HG03045 (cell line): ENCODE data around the gene ABCB10.
"Not testable (repeated sequence)": the region's sequence is repeated elsewhere in the genome, so short reads cannot be mapped to it uniquely, and the experiment has no call there.

Experiments
- ATAC-seq: cut with Tn5 transposase; IDR thresholded peaks from one replicate; pipeline ENCODE4 v1.9.1; 2021; ENCODE audit warnings: mild to moderate bottlenecking, moderate library complexity; ENCODE audit not compliant: unreplicated experiment

Gene ABCB10

DNA sequence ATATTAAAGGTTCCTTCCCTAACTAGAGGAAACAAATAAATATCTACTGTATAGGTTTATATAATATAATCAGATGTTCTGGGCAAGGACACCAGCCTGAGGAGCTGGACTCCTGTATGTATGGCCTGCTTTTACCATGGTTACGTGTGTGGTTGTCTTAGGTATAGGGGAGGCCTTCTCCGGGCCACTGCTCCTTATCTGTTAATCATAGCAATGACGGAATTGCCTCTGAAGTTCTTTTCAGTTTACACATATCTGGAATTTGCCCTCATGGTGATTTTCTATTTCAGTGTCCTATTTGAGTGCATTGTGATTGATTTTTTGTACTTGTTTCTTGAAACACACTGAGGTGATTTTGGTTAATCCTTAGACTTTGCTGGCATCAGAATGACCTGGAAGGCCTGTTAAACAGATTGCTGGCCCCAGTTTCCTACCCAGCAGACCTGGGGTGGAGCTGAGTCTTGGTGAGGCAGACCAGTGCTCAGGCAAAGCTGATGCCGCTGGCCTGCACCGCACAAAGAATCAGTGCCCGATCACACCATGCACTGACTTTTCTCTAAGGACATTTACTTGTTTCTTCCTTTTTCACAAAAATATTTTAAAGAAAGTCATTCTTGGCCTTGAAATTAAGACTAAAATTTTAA is 18.5 kb downstream of the ABCB10 start:
- ATAC-seq = no peak

DNA sequence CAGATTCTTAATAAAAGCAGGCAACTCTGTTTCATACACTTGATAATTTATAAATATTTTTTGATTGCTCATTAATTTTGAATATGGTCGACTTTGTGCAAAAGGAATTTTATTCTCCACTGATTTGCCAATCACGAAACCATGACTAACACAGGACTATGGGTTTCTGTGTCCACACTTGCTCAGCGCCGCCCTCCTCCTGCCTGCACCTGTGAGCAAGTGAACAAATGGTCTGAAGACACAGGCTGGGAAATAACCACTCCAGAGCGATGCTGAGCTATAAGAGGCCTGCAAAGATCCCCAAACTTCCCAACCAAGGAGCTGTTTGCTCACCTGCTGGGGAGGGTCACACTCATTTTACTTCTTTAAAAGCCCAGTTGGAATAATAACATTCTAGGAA is 19.6 kb downstream of the ABCB10 start:
- no peak for ATAC-seq

DNA sequence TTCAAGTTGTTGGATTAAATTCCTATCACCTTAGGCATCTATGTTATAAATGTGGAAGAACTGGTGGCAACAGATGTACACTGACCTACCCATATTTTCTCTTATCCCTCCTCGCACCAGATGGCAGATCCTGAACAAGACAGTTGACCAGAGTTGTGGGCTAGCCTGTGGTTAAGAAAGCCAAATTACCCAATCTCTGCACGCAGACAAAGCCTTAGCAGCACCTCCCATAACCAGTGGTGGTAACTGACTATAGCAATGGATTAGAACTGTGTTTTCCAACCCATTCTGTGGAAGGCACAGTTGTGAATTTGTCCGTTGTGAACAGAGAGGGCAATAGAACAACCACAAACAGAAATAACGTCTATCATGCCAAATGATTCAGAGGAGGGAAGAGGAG is 20.6 kb downstream of the ABCB10 start:
- no peak for ATAC-seq

DNA sequence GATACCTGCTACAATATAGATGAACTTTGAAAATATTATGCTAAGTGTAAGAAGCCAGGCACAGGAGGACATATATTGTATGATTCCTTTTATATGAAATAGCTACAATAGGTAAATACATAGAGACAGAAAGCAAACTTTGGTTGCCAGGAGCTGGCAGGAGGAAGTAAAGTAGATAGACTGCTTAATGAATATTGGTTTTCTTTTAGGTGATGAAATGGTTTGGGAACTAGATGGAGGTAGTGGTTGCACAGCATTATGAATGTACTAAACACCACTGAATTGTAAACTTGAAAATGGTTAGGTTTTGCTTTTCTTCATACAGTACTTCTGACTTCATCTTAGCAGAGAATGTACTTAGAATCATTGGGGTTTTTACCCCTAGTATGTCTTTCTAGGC is 21.5 kb downstream of the ABCB10 start:
- no peak for ATAC-seq

DNA sequence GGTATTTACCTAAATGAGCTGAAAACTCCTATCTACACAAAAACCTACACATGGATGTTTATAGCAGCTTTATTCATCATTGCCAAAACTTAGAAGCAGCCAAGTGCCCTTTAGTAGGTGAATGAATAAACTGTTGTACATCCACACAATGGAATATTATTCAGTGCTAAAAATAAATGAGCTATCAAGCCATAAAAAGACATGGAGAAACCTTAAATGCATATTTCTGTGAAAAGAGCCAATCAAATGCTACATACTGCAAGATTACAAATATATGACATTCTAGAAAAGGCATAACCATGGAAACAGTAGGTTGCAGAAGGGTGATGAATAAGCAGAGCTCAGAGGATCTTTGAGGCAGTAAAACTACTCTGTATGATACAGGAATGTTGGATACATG is 23.3 kb downstream of the ABCB10 start:
- ATAC-seq = no peak

DNA sequence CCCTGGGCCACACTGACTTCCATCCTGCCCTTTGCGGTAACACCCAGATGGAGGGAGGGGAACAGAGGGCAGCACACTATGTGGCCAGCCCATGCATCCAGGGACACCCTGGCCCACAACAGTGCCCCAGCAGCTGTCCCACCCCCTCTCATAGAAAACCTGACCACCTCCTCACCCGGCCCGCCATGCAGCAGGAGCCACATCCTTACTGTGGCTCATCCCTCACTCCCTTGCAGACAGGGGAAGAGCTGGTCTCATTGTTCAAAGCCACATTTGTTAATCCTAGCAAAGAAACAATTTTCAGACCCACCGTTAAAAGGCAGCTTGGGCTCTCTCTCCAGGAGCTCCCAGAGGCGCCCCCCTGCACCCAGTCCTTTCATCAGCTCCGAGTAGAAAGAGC is 27.2 kb downstream of the ABCB10 start:
- no peak for ATAC-seq

DNA sequence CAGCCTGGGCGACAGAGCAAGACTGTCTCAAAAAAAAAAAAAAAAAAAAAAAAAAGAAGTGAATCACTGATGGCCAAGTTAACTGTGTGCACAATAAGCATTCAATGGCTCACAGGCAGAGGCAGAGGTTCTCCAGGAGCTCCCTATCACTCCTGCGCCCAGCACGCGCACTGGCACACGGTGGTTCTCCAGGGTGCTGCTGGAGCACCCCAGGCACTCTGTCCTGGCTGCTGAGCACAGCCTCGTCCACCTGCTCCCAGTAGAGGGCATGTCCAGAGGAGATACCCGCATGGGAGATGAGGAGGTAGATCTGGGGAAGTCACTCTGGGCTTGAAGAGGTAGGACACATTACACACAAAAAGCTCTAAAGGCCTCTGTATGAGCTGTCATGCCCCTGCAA is 28.9 kb downstream of the ABCB10 start:
- ATAC-seq = no peak

DNA sequence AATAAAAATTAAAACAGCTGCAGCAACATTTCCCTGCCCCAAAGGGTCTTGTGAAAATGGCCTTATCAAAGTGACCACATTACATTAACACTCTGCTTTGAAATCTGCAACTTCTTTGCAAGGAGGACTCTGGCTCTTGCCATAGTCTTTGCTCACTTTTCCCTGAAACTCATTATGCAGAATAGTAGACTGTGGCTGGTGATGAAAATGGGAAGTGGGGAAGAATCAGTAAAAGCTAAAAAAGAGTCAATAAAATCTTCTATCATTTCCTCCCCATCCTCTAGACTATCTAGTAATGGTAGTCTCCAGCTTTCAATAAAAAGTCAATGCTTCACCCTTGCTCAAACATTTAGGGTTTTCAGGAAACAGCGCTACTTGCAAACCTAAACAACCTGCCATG is 31.8 kb downstream of the ABCB10 start:
- ATAC-seq = no peak

DNA sequence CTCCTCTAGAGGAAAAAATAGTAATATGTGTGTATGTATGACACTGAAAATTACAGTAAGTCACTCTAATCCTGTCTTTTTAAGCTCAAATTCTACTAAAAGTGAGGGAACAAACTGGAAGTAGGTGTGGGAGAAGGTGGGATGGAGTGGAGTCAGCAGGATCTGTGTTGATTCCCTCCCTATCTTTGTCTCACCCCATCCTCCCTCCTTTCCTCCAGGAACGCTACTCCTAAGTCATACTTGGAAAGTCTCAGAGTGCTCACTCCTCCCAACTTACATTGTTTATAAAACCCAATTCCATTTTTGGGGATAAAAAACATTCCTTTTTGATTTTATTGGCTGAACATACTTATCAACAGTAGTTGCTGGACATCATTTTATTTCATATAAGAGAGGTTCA is 35.5 kb downstream of the ABCB10 start:
- no peak for ATAC-seq

DNA sequence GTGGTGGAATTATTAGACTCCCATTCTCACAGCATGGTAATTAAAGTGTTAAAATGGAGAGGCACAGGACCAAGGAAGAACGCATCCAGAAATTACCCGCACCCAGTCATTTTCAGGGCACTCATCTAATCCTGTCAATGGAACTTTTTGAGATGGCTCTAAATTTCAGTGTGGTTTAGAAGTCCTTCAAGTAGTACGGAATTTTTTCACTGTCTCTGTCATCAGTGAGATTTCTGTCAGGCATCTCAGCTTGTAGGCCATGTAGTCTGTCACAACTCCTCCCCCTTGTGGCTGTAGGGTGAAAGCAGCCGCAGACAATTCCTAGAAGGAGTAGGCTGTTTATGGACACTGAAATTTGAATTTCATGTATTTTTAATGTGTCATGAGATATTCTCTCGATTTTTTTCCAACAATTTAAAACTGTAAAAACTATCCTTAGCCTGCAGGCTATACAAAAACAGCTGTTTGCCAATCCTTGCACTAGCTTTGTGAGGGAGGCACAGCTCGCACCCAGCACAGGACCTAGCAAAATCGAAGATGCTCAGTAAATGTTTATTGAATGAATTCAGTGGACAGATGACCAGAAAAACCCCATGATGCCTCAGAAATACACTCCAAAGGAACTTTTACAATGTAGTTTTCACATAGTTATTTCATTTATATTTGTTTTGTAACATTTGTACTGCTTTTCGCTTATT is 43.8 kb downstream of the ABCB10 start:
- peak; percentile 66 for ATAC-seq

DNA sequence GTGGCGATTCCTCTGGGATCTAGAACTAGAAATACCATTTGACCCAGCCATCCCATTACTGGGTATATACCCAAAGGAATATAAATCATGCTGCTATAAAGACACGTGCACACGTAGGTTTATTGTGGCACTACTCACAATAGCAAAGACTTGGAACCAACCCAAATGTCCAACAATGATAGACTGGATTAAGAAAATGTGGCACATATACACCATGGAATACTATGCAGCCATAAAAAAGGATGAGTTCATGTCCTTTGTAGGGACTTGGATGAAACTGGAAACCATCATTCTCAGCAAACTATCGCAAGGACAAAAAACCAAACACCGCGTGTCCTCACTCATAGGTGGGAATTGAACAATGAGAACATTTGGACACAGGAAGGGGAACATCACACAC is 46.9 kb downstream of the ABCB10 start:
- not testable (repeated sequence) for ATAC-seq

DNA sequence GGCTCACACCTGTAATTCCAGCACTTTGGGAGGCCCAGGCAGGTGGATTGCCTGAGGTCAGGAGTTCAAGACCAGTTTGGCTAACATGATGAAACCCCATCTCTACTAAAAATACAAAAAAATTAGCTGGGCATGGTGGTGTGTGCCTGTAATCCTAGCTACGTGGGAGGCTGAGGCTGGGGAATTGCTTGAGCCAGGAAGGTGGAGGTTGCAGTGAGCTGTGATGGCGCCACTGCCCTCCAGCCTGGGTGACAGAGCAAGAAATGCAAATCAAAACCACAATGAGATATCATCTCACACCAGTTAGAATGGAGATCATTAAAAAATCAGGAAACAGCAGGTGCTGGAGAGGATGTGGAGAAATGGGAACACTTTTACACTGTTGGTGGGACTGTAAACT is 47.3 kb downstream of the ABCB10 start:
- ATAC-seq = not testable (repeated sequence)

DNA sequence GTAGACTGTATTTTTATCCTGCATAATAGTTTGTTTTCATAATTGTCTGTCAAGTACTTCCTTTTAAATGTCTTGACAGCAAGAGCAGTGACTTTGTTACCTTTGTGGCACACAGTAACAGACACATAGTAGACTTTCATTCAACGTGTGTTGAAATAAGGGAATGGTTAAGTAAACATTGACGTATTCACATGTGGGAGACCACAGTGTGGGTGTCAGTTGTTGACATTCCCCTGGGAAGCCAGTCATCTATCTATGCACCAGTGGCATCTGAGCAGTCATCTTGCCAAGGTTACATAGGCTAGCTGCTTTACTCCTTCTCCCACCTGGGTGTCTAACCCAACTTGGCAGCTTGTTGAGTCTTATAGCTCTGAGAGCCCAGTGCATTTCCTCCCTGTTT is 48.9 kb downstream of the ABCB10 start:
- ATAC-seq = no peak

DNA sequence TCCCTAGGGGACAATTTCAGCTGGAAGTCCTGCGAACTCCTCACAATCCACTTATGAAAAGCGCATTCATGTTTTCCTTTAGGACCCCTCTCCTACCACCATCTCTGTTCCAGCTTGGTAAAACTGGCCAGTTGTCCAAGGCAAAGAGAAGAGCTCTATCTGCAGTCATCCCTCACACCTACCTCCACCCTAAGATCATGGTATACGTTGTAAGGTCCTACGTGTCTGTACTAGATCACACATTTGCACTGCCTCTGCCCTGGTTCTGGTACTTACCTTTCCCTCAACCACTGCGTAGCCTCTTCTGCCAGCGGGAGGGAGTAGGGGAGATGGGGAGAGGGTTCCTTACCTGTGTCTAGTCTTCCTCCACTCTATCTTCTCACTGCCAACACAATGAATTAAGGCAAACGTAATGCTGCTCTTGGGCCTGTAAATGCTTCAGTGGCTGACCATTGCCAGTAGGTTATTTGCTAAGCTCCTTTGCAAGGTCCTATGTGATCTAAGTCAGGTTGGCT is 49.6 kb downstream of the ABCB10 start:
- no peak for ATAC-seq

DNA sequence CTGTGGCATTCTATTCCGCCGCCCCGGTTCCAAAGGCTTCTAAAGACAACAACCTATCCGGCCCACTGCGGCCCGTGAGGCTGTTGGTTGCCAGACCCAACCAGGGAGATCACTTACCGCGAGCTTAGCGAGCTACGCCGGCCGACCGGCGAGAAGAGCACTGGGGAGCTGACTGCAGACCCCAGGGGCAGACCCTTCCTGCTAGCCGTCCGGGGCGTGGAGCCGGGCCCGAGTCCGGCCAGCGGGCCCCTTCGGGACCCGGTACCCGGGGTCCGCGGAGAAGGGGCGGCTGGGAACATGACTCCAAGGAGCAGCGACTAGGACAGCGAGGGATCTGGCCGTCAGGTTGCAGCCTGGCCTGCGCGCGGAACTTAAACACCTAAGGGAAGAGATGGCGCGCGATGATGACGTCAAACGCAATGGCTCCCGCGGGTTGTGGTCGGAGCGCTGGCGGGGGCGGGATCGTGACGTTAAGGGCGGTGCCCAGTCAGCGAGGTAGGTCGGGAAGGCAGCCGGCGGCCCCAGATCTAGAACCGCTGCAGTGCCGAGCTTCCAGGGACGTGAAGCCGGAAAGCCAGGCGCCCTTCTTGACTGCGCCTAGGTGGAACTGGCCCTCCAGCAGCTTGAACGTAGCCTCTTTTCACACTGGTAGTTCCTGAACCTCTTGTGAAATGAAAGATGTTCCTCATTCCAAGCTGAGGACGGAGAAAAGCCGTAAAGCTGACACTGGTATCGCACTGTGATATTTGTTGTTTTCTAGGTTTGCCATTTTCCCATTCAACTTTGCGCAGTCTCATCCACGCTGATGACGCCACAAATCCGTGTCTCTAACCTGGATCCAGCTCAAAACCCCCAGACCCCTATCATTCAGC is 50.3 kb downstream of the ABCB10 start, which contains the start of gene NUP133:
TSS of gene NUP133 (minus strand) at position 391 of the 872 bp plus-strand sequence. CDS start at position 299, 92 bp downstream.
- ATAC-seq = peak; percentile 97

DNA sequence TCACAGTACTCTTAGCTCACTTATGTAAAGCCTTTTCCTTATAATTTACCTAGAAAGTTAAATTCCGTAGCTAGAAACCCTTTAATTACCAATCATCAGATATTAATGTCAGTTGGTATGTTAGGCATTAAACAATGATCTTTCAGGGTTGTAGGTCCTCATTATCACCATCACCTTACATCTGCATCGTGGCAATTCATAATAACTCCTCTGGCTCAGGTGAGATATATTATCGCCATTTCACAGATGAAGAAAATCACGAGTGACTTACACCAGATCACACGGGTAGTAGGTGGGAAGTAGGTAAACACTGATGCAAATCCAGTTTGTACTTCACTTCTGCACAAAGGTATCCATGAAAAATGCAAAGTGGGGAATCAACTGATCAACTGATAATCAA is 51.0 kb downstream of the ABCB10 start:
- peak; percentile 6 for ATAC-seq

DNA sequence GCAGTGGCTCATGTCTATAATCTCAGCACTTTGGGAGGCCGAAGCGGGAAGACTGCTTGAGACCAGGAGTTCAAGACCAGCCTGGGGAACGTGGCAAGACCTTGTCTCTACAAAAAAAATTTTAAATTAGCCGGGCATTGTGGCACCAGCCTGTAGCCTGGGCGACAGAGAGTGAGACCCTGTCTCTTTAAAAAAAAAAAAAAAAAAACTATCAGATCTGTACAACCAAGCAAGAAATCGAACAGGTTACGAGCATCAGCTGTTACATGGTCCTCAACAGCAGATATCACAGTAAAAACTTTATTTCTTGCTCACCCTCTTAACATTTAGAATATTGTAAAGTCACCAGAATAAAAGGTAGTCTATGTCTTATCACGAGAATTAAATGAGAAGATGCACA is 51.9 kb downstream of the ABCB10 start:
- no peak for ATAC-seq

DNA sequence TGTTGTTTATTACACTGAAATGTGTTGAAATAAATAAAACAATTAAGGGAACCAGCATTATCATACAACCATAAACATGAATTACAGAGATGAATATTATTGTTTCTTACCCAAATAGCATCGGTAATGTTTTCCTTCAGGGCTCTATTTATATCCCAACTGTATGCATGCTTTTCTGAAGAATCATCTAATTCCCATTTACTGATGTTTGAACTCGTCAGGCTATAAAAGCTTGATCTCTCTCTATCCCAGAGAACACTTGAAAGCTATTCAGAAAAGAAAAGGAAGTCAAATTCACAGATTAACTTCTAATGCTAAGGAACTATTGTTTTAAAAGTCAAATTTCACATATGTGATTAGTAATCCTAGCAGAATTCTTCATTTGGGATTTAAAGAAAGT is 62.7 kb downstream of the ABCB10 start:
- ATAC-seq = no peak

DNA sequence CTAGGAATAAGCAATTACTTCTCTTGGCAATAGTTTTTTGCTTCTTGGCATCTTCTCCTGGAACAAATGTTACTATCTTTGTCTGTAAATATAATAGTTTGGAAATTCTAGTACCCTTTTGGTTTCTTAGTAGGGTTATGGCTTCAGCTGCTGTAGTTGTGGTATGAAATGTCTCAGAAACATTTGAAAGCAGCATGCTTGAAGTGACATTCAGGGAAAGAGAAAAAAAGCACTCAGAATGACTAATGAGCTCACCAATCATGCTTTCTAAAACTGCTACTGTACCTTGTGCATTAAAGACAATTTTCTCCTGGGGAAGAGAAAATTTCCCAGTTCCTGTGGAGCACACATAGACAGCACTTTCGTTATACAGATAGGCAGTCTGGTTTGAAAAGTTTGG is 71.3 kb downstream of the ABCB10 start:
- ATAC-seq = no peak

DNA sequence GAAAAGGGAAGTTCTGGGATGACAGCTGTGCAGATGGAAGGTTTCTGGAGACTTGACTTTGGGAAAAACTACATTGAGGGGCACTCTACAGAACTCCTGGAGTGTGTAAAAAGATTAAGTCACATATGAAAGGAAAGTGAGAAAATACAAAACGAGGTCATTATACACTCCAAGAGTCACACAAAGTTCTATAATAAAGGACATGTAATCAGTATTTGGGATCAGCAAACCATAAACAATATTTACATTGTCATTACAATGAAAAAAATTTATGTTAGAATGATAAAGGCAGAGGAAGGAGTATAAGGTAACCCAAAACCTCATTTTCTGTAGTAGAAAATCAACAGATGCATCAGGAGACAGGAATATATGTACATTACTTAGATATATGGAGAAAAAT is 73.2 kb downstream of the ABCB10 start:
- no peak for ATAC-seq

DNA sequence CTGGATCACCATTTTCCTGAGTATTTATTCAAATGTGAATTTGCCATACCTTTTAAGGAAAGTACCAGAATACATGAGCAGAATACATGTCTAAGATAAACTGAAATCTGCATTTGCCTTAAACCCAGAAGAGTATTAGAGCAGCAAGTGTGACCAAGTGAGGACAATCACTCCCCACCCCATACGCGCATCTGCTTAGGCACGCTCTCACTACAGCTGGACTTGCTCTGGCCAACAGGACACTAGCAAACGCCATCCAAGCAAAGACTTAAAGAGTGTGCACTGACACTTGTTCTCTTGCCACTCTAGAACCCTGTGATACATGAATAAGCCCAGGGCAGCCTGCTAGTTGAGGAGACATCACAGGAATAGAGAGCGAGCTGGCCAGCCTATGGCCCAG is 76.0 kb downstream of the ABCB10 start:
- no peak for ATAC-seq

DNA sequence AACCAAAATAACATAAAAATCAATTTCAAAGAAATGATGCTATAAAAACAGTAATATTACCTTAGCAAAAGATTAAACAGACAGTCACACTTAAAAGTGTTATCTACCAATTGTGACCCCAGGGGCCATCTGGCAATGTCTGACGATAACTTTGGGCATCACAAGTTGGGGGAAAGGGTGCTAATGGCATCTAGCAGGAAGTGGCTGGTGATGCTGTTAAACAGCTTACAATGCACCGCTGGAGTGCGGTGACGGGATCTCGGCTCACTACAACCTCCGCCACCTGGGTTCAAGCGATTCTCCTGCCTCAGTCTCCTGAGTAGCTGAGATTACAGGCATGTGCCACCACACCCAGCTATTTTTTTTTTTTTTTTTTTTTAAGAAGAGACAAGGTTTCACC is 78.0 kb downstream of the ABCB10 start:
- no peak for ATAC-seq
